Activated T-cell treated with anti-CD3 and anti-CD28 coated beads, Interleukin-2, amount 50 U/mL, for 4 hours (primary cell): ENCODE data around the gene NEDD8. TPM values are rescaled to one million over a fixed set of nuclear protein-coding genes. Genes with fewer than 3 reads are reported as not detected.

ENCODE experiments used
- total RNA-seq, 3 donors: library from RNA; stranded (reverse); gene quantifications; one replicate each; pipeline ENCODE4 v1.2.1, GENCODE V29; 2021

Gene NEDD8
- total RNA-seq, 3 donors from 2014 or later: 197 to 217 (median 205) TPM

Other genes starting within 250 kb of the NEDD8 start
- 10 to 100 TPM; 10.8 to 15.9 (median 12.5) TPM for gene DHRS4L2, start 243.4 kb downstream of the NEDD8 start, total RNA-seq
- 1 to 10 TPM; 1.3 to 1.8 (median 1.3) TPM for gene CARMIL3, start 180.4 kb downstream of the NEDD8 start, total RNA-seq
- gene CPNE6, start 160.8 kb downstream of the NEDD8 start, total RNA-seq: not detected
- 10 to 100 TPM; 38.7 to 69.4 (median 47.9) TPM for gene PCK2, start 138.1 kb downstream of the NEDD8 start, total RNA-seq
- gene DCAF11, start 117.6 kb downstream of the NEDD8 start, total RNA-seq: 10 to 100 TPM; 45.7 to 57.6 (median 50.7) TPM
- 1 to 10 TPM; 1.2 to 2.3 (median 1.4) TPM for gene NRL, start 117.4 kb downstream of the NEDD8 start, total RNA-seq
- 1 to 10 TPM in 1 of 3 donors, under 1 TPM in 2; 0.38 to 1.3 (median 0.69) TPM for gene FITM1, start 101.7 kb downstream of the NEDD8 start, total RNA-seq
- 100 to 1,000 TPM; 354 to 391 (median 378) TPM for gene PSME1, start 96.2 kb downstream of the NEDD8 start, total RNA-seq
- gene EMC9, start 90.8 kb downstream of the NEDD8 start, total RNA-seq: 10 to 100 TPM; 15.9 to 18.9 (median 17.4) TPM
- gene PSME2, start 85.8 kb downstream of the NEDD8 start, total RNA-seq: 100 to 1,000 TPM; 433 to 479 (median 471) TPM
- gene RNF31, start 84.9 kb downstream of the NEDD8 start, total RNA-seq: 100 to 1,000 TPM in 2 of 3 donors, 10 to 100 TPM in 1; 99.4 to 108 (median 106) TPM
- gene IRF9, start 71.1 kb downstream of the NEDD8 start, total RNA-seq: 100 to 1,000 TPM; 110 to 152 (median 121) TPM
- gene REC8, start 60.3 kb downstream of the NEDD8 start, total RNA-seq: 10 to 100 TPM; 17.4 to 24.8 (median 19.9) TPM
- gene IPO4, start 43.6 kb downstream of the NEDD8 start, total RNA-seq: 100 to 1,000 TPM; 265 to 293 (median 265) TPM
- gene TM9SF1, start 36.9 kb downstream of the NEDD8 start, total RNA-seq: 10 to 100 TPM; 30.4 to 34.6 (median 33.7) TPM
- gene TSSK4, start 26.7 kb downstream of the NEDD8 start, total RNA-seq: under 1 TPM in 1 of 3 donors, not detected in 2; 0.33 TPM
- 10 to 100 TPM; 71.7 to 85.5 (median 85.4) TPM for gene CHMP4A, start 18.9 kb downstream of the NEDD8 start, total RNA-seq
- 10 to 100 TPM; 16.3 to 19.5 (median 18.4) TPM for gene MDP1, start 16.3 kb downstream of the NEDD8 start, total RNA-seq
- 10 to 100 TPM; 29.6 to 30.8 (median 29.7) TPM for gene GMPR2, start 562 bp upstream of the NEDD8 start, total RNA-seq
- gene TINF2, start 10.3 kb upstream of the NEDD8 start, total RNA-seq: 100 to 1,000 TPM in 2 of 3 donors, 10 to 100 TPM in 1; 87.2 to 110 (median 103) TPM
- 1 to 10 TPM; 2.6 to 8.1 (median 2.6) TPM for gene TGM1, start 30.8 kb upstream of the NEDD8 start, total RNA-seq
- 10 to 100 TPM; 52.2 to 58.8 (median 53.4) TPM for gene RABGGTA, start 39.2 kb upstream of the NEDD8 start, total RNA-seq
- gene DHRS1, start 67.4 kb upstream of the NEDD8 start, total RNA-seq: 1 to 10 TPM; 2.6 to 4.2 (median 3.1) TPM
- gene NOP9, start 67.5 kb upstream of the NEDD8 start, total RNA-seq: 10 to 100 TPM; 67.8 to 71.0 (median 68.0) TPM
- 1 to 10 TPM; 6.5 to 7.3 (median 7.2) TPM for gene CIDEB, start 75.6 kb upstream of the NEDD8 start, total RNA-seq
- gene LTB4R2, start 77.8 kb upstream of the NEDD8 start, total RNA-seq: 10 to 100 TPM in 2 of 3 donors, 1 to 10 TPM in 1; 9.0 to 10.8 (median 10.4) TPM
- 1 to 10 TPM; 7.0 to 8.0 (median 7.8) TPM for gene LTB4R, start 79.1 kb upstream of the NEDD8 start, total RNA-seq
- under 1 TPM; 0.43 to 0.76 (median 0.53) TPM for gene ADCY4, start 102.7 kb upstream of the NEDD8 start, total RNA-seq
- 1 to 10 TPM; 5.9 to 8.0 (median 6.2) TPM for gene RIPK3, start 107.6 kb upstream of the NEDD8 start, total RNA-seq
- gene NFATC4, start 135.8 kb upstream of the NEDD8 start, total RNA-seq: under 1 TPM; 0.13 to 0.38 (median 0.32) TPM
- under 1 TPM in 2 of 3 donors, not detected in 1; 0.03 to 0.05 TPM for gene NYNRIN, start 166.6 kb upstream of the NEDD8 start, total RNA-seq
- 1 to 10 TPM; 3.1 to 5.6 (median 3.6) TPM for gene CBLN3, start 197.3 kb upstream of the NEDD8 start, total RNA-seq
- gene KHNYN, start 197.6 kb upstream of the NEDD8 start, total RNA-seq: 10 to 100 TPM; 53.2 to 65.1 (median 56.5) TPM
- gene SDR39U1, start 210.4 kb upstream of the NEDD8 start, total RNA-seq: 10 to 100 TPM; 52.6 to 59.9 (median 59.4) TPM